Esophagus squamous epithelium (tissue), 5 donors: Measurements from ENCODE around the gene PSTPIP2. TPM values are rescaled to one million over a fixed set of nuclear protein-coding genes. Genes with fewer than 3 reads are reported as not detected.

Source experiments
- DNase-seq: peaks from one replicate; lab custom pipeline; 2025; lab: John Stamatoyannopoulos, UW
- H3K27ac ChIP-seq, 4 donors: fragments of 200-600 bp; sonication (generic); one replicate each; pipeline ENCODE4 v1.5.1; 2016 to 2019; ENCODE audit warnings: mild to moderate bottlenecking in 1 of 4
- H3K27me3 ChIP-seq, 4 donors: fragments of 200-600 bp; sonication (generic); 1 replicate in 3 of 4; 2 replicates in 1 of 4; pipeline versions ENCODE4 v1.5.1 to v1.6.0; 2017 to 2021; ENCODE audit warnings: antibody characterized with exemption in 1 of 4
- H3K36me3 ChIP-seq, 3 donors: fragments of 200-600 bp; sonication (generic); one replicate each; pipeline ENCODE4 v1.5.1; 2016 to 2019
- H3K4me1 ChIP-seq, 3 donors: fragments of 200-600 bp; sonication (generic); one replicate each; pipeline ENCODE4 v1.5.1; 2017 to 2019
- H3K4me3 ChIP-seq, 4 donors: fragments of 200-600 bp; sonication (generic); 1 replicate in 3 of 4; 2 replicates in 1 of 4; pipeline ENCODE4 v1.5.1; 2016 to 2019; ENCODE audit warnings: mild to moderate bottlenecking in 2 of 4, moderate library complexity in 1 of 4
- H3K9me3 ChIP-seq, 3 donors: fragments of 200-600 bp; sonication (generic); one replicate each; pipeline ENCODE4 v1.5.1; 2016 to 2019
- POLR2A ChIP-seq, 4 donors: fragments of 450-650 bp; IDR thresholded peaks; one replicate each; pipeline ENCODE4 v1.6.1; 2017; ENCODE audit warnings: antibody characterized with exemption in 4 of 4, mild to moderate bottlenecking in 4 of 4, moderate library complexity in 3 of 4
- WGBS, 2 donors: methylation state at CpG; one replicate each; pipeline ENCODE4 v1.1.5; 2018; 5-methylcytosine and 5-hydroxymethylcytosine counted together
- intact Hi-C: fragments of 100-400 bp; cut with DNase I; formaldehyde crosslinking; loops from one replicate; pipeline ENCODE4 v1.15.0; 2022
- total RNA-seq, 4 donors: library from RNA; depleted of rRNA; stranded (reverse); fragments of >200 nt; gene quantifications; one replicate each; pipeline ENCODE4 v1.1.0, GENCODE V29; 2016
- TF ChIP-seq, protein P1 (sequence below), 6 experiments: fragments of 450-650 bp in 4 of 6; fragments of 200-600 bp in 2 of 6; sonication (generic) in 2 of 6; IDR thresholded peaks; one replicate each; pipeline ENCODE4 v1.5.1; 2016 to 2019; ENCODE audit warnings: antibody characterized with exemption in 6 of 6, mild to moderate bottlenecking in 4 of 6, moderate library complexity in 4 of 6
- donor health status: DM: yes; HTN: yes; CAD: no.

The PSTPIP2 gene
- total RNA-seq, 4 donors from 2014 or later: 5.6 to 18.7 (median 11.1) TPM

DNA sequence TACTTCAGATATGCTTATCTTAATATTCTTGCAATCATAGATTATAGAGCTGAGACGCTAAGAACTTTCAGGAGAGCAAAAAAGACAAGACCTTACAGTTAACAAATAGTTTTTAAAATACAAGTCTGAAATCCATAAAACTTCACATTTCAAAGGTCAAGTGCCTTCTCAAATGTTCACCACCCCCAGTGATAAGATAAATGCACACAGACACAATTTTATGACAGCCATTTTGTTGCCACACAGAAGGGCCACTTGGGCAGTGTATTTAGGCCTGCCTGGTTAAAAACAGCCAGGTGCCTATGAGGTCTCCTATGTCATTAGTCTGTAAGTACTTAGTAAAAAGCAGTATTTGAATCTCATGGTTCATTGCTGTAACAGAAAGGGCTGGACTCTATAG lies 8.1 kb upstream of the PSTPIP2 start:
- no peak for DNase-seq
- H3K36me3 ChIP-seq: peaks cover 11 to 80% (median 26%) of the 10 kb centered on the region in 3 donors
- H3K27me3 ChIP-seq: no peaks in the 10 kb centered on the region
- intact Hi-C loops: no loop called here
- no peak overlapping the region for H3K4me3 ChIP-seq
- TF ChIP-seq, protein P1, sequence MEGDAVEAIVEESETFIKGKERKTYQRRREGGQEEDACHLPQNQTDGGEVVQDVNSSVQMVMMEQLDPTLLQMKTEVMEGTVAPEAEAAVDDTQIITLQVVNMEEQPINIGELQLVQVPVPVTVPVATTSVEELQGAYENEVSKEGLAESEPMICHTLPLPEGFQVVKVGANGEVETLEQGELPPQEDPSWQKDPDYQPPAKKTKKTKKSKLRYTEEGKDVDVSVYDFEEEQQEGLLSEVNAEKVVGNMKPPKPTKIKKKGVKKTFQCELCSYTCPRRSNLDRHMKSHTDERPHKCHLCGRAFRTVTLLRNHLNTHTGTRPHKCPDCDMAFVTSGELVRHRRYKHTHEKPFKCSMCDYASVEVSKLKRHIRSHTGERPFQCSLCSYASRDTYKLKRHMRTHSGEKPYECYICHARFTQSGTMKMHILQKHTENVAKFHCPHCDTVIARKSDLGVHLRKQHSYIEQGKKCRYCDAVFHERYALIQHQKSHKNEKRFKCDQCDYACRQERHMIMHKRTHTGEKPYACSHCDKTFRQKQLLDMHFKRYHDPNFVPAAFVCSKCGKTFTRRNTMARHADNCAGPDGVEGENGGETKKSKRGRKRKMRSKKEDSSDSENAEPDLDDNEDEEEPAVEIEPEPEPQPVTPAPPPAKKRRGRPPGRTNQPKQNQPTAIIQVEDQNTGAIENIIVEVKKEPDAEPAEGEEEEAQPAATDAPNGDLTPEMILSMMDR (IDR thresholded peaks at IDR 0.05): no peak
- no peak for TF ChIP-seq POLR2A (IDR thresholded peaks at IDR 0.05)
- 92 to 100% methylated on average over 1 of the region's 1 CpG for WGBS, 2 donors
- no peaks in the 10 kb centered on the region for H3K9me3 ChIP-seq
- no peak overlapping the region for H3K27ac ChIP-seq
- no peaks in the 10 kb centered on the region for H3K4me1 ChIP-seq

DNA sequence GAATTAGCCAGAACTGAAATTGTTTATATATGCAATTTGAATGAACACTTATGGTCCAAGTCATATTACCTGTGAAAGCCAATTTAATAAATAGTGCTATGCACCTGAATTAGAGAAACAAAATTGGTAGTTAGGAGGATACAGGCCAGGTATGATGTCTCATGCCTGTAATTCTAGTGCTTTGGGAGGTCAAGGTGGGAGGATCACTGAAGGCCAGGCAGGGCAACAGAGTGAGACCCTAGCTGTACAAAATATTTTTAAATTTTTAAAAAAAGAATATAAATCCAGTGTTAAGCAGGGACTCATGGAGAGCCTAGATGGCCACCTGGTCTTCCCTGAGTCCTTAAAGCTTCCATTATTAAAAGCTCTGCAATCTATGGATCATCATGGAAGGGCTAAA lies 7.3 kb upstream of the PSTPIP2 start:
- Histone ChIP-seq H3K27ac (no peak overlapping the region), H3K36me3 (peaks cover 9 to 72% (median 20%) of the 10 kb centered on the region in 3 donors), H3K4me1 (no peaks in the 10 kb centered on the region), H3K4me3 (no peak overlapping the region), H3K27me3 (no peaks in the 10 kb centered on the region), H3K9me3 (no peaks in the 10 kb centered on the region)
- DNase-seq: no peak
- no peak for TF ChIP-seq POLR2A (IDR thresholded peaks at IDR 0.05)
- intact Hi-C loops: loop anchor here (10.0 kb wide), 1 partner anchor 385 kb away; no protein-coding TSS in a partner anchor

DNA sequence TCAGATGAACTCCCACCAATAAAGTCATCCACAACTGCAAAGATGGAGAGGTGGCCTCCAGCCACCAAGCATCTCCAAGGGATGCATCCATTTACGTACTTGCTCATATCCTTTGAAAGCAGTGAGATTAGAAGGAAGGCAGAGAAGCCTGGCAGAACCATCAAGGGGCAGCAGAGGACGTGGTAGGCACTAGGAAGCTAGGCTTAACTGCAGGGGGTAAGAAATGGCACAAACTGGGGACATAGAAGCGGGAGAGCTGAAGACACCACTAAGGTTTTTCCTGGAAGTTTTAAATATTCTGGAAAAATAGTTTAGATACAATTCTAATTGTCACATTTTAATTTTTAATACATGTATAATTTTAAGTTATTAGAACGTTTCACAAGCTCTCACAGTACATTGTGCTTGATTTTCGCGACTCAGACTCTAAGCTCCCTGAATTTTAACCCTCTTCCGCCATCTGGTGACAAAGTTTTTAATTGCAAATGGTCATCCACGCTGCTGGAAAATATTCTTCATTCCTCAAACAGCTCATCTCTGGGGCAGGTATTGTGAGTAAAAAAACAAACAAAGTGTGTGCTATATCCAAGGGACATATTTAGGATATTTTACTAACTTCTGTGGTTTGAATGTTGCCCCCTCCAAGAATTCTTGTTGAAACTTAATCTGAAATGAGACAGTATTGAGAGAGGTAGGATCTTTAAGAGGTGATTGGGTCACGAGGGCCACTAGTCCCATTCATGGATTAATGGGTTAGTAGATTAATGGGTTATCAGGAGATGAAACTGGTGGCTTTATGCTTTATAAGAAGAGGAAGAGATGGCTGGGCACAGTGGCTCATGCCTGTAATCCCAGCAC lies 1.6 kb upstream of the PSTPIP2 start:
- TF ChIP-seq, protein P1 (IDR thresholded peaks at IDR 0.05): peak; percentile 25 to 76 (median 64)
- no peak for TF ChIP-seq POLR2A (IDR thresholded peaks at IDR 0.05)
- Histone ChIP-seq H3K36me3 (peaks cover 0 to 16% (median 0%) of the 10 kb centered on the region in 3 donors), H3K27me3 (no peaks in the 10 kb centered on the region), H3K4me3 (no peak overlapping the region), H3K4me1 (peaks cover 22 to 50% (median 24%) of the 10 kb centered on the region in 3 donors), H3K27ac (no peak overlapping the region), H3K9me3 (no peaks in the 10 kb centered on the region)
- intact Hi-C loops: loop anchor here (10.0 kb wide), 1 partner anchor 379 kb away; no protein-coding TSS in a partner anchor
- DNase-seq: no peak
- 25 to 29% methylated on average over 9 of the region's 9 CpGs for WGBS, 2 donors

DNA sequence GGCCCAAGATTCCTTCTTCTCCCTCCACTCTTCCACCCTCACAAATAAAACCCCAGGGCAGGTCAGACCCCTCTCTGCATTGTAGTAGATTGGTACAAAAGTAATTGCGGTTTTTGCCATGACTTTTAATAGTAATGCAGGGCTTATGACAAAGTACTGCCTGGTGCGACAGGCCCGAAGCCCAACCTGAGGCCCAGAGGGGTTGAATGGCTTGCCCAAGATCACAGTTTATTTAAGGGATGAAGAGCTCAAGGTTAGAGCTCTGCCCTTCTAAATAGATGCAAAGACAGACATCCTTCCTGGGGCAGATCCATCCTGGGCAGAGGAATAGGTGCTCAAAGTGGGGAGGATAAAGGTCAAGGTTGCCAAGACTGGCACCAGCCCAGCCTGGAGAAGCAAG lies 899 bp upstream of the PSTPIP2 start:
- no peak overlapping the region for H3K27ac ChIP-seq
- H3K4me3 ChIP-seq: no peak overlapping the region
- H3K9me3 ChIP-seq: no peaks in the 10 kb centered on the region
- H3K36me3 ChIP-seq: peaks cover 0 to 8% (median 0%) of the 10 kb centered on the region in 3 donors
- peaks cover 22 to 55% (median 24%) of the 10 kb centered on the region in 3 donors for H3K4me1 ChIP-seq
- no peak for DNase-seq
- H3K27me3 ChIP-seq: no peaks in the 10 kb centered on the region
- TF ChIP-seq, protein P1 (IDR thresholded peaks at IDR 0.05): no peak
- TF ChIP-seq POLR2A (IDR thresholded peaks at IDR 0.05): no peak
- WGBS, 2 donors: 70 to 90% methylated on average over 2 to 3 of the region's 3 CpGs
- intact Hi-C loops: loop anchor here (10.0 kb wide), 1 partner anchor 378 kb away; no protein-coding TSS in a partner anchor

DNA sequence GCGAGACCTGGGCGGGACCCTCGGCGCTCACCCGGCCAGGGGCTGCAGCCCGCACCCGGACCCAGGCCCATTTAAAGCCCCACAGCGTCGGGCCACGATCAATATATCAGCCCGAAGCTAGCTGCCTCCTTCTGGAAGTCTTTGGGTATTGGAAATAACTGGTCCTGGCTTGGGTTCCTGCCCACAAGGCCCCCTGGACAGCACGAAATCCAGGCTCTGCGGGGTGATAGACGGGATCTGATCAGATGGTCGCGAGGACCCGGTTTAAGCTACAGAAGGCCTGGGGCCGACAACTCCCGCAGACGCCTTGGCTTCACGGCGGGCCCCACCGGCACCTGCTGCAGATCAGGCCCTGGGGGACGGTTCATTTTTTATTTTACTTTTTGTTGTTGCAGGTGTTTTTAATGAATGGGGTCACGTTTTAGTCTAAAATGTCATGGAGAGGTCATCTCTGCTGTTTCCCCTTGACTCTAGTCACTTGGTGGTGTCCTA lies 362 bp upstream of the PSTPIP2 start:
- no peak for DNase-seq
- no peak for TF ChIP-seq POLR2A (IDR thresholded peaks at IDR 0.05)
- TF ChIP-seq, protein P1 (IDR thresholded peaks at IDR 0.05): no peak
- Histone ChIP-seq H3K27ac (peak overlapping the region in 2 of 4 donors; percentile 36 to 81), H3K4me1 (peaks cover 22 to 55% (median 24%) of the 10 kb centered on the region in 3 donors), H3K9me3 (no peaks in the 10 kb centered on the region), H3K27me3 (no peaks in the 10 kb centered on the region), H3K36me3 (peaks cover 0 to 3% (median 0%) of the 10 kb centered on the region in 3 donors), H3K4me3 (peak overlapping the region; percentile 58 to 88 (median 76))
- WGBS, 2 donors: 36 to 48% methylated on average over 12 to 15 of the region's 25 CpGs
- intact Hi-C loops: loop anchor here (10.0 kb wide), 1 partner anchor 378 kb away; no protein-coding TSS in a partner anchor
